GM13976 (cell line): Measurements from ENCODE around the gene PCDHAC1.
A peak's percentile ranks its signal among the peaks of the same experiment; 100 is the strongest.

Source experiments
- DNase-seq: peaks from one replicate; pipeline ENCODE4 v3.0.0; 2012; ENCODE audit warnings: low spot score
- in situ Hi-C: fragments of 300-500 bp; cut with MboI; formaldehyde crosslinking; loops from one replicate; pipeline ENCODE4 v1.12.0; 2022; ENCODE audit warnings: low sequenced_read_pairs, mixed read lengths, inconsistent platforms; ENCODE audit not compliant: unreplicated experiment
- TF ChIP-seq, protein P1 (sequence below): IDR thresholded peaks from 2 replicates; pipeline ENCODE4 v1.5.1; 2012; ENCODE audit warnings: borderline replicate concordance, mild to moderate bottlenecking; ENCODE audit not compliant: insufficient read depth; ENCODE audit errors: extremely low read depth, missing control alignments, control extremely low read depth

Gene PCDHAC1

GRCh38 chr5:140883927-140884697, 42.0 kb upstream of the PCDHAC1 start:
- TF ChIP-seq, protein P1, sequence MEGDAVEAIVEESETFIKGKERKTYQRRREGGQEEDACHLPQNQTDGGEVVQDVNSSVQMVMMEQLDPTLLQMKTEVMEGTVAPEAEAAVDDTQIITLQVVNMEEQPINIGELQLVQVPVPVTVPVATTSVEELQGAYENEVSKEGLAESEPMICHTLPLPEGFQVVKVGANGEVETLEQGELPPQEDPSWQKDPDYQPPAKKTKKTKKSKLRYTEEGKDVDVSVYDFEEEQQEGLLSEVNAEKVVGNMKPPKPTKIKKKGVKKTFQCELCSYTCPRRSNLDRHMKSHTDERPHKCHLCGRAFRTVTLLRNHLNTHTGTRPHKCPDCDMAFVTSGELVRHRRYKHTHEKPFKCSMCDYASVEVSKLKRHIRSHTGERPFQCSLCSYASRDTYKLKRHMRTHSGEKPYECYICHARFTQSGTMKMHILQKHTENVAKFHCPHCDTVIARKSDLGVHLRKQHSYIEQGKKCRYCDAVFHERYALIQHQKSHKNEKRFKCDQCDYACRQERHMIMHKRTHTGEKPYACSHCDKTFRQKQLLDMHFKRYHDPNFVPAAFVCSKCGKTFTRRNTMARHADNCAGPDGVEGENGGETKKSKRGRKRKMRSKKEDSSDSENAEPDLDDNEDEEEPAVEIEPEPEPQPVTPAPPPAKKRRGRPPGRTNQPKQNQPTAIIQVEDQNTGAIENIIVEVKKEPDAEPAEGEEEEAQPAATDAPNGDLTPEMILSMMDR: no peak

DNA sequence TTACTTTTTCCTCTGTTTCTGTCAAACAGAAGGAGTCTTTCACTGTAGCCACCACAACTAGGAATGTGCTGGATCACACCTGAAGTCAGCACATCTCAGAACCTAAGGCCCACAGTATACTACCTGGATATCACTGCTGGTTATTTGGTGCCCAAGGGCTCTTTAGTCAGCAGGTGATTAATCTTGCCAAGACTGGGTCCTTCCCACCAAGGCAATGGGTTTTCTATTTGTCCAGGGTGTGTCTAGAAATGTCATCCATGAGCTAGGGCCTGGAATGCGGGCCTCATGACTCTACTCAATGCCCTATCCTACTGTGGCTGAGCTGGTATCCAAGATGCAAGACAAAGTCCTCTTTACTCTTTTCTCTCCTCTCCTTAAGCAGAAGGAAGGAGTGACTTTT, 9.8 kb upstream of the PCDHAC1 start:
- in situ Hi-C loops: no loop called here
- TF ChIP-seq, protein P1: no peak
- DNase-seq: no peak

More at GRCh38 chr5:140883927-140884697, 42.0 kb upstream of the PCDHAC1 start:
- no peak for DNase-seq
- in situ Hi-C loops: no loop called here

GRCh38 chr5:140923601-140924000, 2.5 kb upstream of the PCDHAC1 start:
- DNase-seq: no peak
- TF ChIP-seq, protein P1: no peak
- in situ Hi-C loops: no loop called here

DNA sequence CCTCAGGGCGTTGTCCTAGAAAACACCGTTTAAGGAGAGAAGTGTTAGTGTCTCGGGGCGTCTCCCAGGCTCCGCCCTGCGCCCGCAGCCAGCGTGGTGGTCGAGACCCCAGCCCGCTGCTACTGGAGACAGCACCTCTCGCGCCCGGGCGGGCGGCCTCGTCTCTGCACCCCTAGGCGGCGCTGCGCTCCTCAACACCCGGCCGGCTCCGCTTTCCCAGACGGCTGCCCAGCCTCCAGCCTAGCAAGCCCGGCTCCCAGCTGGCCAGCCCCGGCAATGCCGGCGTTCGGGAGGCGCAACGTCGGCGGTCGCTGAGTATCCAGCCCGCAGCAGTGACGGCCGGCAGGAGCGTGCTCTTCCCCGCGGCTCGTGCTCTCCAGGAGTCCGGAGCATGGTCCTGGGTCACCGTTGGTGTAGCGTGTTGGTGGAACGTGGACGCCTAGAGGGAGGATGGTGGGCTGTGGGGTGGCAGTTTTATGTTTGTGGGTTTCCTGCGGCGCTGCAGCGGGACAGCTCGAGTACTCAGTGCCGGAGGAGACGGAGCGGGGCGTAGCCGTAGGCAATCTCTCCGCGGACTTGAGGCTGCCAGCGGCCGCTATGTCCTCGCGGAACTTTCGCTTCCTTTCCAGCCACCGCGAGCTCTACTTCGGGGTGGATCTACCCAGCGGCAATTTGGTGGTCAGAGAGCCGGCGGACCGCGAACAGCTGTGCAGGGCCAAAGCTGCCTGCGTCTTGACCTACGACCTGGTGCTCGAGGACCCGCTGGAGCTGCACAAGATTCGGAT, 536 bp downstream of the PCDHAC1 start:
- in situ Hi-C loops: no loop called here
- DNase-seq: peak; percentile 16
- TF ChIP-seq, protein P1: no peak

DNA sequence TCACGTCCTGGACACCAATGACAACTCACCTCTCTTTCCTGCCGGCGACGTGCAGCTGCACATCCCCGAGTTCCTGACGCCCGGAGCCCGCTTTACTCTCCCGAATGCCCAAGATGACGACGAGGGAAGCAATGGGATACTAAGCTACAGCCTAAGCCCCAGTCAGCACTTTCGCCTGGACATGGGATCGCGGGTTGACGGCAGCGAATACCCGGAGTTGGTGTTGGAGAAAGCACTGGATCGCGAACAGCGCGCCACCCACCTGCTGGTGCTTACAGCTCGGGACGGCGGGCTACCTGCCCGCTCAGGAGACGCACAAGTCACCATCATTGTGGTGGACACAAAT, 1.1 kb downstream of the PCDHAC1 start:
- in situ Hi-C loops: no loop called here
- TF ChIP-seq, protein P1: no peak
- no peak for DNase-seq

- TF ChIP-seq, protein P1: no peak
- in situ Hi-C loops: no loop called here
- no peak for DNase-seq
Measured at GRCh38 chr5:140934964-140935606, 9.0 kb downstream of the PCDHAC1 start.
